Measurements from ENCODE around the gene FAAP20. TPM values are rescaled to one million over a fixed set of nuclear protein-coding genes. Genes with fewer than 3 reads are reported as not detected.

FAAP20 gene
- total and polyA plus RNA-seq, 2 of the 8 experiments (the other 6 are each of a cell fraction or from before 2014, with no cell fraction given), result 58.4 to 99.8 TPM

- TF ChIP-seq CHD7 (IDR thresholded peaks at IDR 0.05; ENCODE audit: insufficient replicate concordance, low read length) (no peak), SIN3A (conservative IDR thresholded peaks at IDR 0.05 in 1 of 2, IDR thresholded peaks at IDR 0.05 in 1 of 2; ENCODE audit: low read depth in 1 of 2, low read length in 2 of 2) (no peak), KDM5A (IDR thresholded peaks at IDR 0.05; ENCODE audit: low read length) (no peak), RAD21 (IDR thresholded peaks at IDR 0.05 in 1 of 2, conservative IDR thresholded peaks at IDR 0.05 in 1 of 2; ENCODE audit: low read depth in 2 of 2, low read length in 2 of 2) (no peak)
Observed at GRCh38 chr1:2175681-2176454, 18.7 kb downstream of the FAAP20 start (continued).

Measured in H1 (cell line).